HG02981 (cell line): Measurements from ENCODE around the gene NBEAL2.

ENCODE experiments used
- ATAC-seq: cut with Tn5 transposase; IDR thresholded peaks from one replicate; pipeline ENCODE4 v1.9.1; 2021; ENCODE audit warnings: mild to moderate bottlenecking, moderate library complexity; ENCODE audit not compliant: unreplicated experiment

Gene NBEAL2

GRCh38 chr3:46978985-46979944, at the start of gene NBEAL2:
Gene NBEAL2, plus strand, starts transcription at chr3:46979666. Its CDS starts 196 bp downstream, at chr3:46979862.
- peak; percentile 68 for ATAC-seq

GRCh38 chr3:46930166-46930944, 49.1 kb upstream of the NBEAL2 start:
- no peak for ATAC-seq

- ATAC-seq = no peak
Observed at GRCh38 chr3:46930945-46931403, 48.5 kb upstream of the NBEAL2 start.

GRCh38 chr3:46931631-46932331, 47.7 kb upstream of the NBEAL2 start:
- ATAC-seq = no peak

- no peak for ATAC-seq
Observed at GRCh38 chr3:46932455-46933225, 46.8 kb upstream of the NBEAL2 start.

GRCh38 chr3:46933261-46933660, 46.2 kb upstream of the NBEAL2 start:
- ATAC-seq = no peak

- no peak for ATAC-seq
Observed at GRCh38 chr3:46934072-46934471, 45.4 kb upstream of the NBEAL2 start.

- ATAC-seq = no peak
Observed at GRCh38 chr3:46934498-46935167, 44.8 kb upstream of the NBEAL2 start.

- no peak for ATAC-seq
Observed at GRCh38 chr3:46935168-46935858, 44.2 kb upstream of the NBEAL2 start.

GRCh38 chr3:46935989-46936558, 43.4 kb upstream of the NBEAL2 start:
- ATAC-seq = no peak

- no peak for ATAC-seq
Observed at GRCh38 chr3:46936733-46937250, 42.7 kb upstream of the NBEAL2 start.

GRCh38 chr3:46938118-46938517, 41.3 kb upstream of the NBEAL2 start:
- no peak for ATAC-seq

GRCh38 chr3:46939578-46940445, 39.7 kb upstream of the NBEAL2 start:
- no peak for ATAC-seq

- no peak for ATAC-seq
Observed at GRCh38 chr3:46942076-46942475, 37.4 kb upstream of the NBEAL2 start.

- ATAC-seq = no peak
Observed at GRCh38 chr3:46942481-46943236, 36.8 kb upstream of the NBEAL2 start.

- ATAC-seq = no peak
Observed at GRCh38 chr3:46943237-46944187, 36.0 kb upstream of the NBEAL2 start.
